NOMO-1 (cell line): Measurements from ENCODE around the gene SYCP2L.
"Not testable (repeated sequence)": the region's sequence is repeated elsewhere in the genome, so short reads cannot be mapped to it uniquely, and the experiment has no call there.

Experiments
- DNase-seq, 2 experiments: peaks; one replicate each; lab custom pipeline; 2025; ENCODE audit not compliant: unreplicated experiment in 2 of 2; lab: John Stamatoyannopoulos, UW

SYCP2L gene

GRCh38 chr6:10951675-10952282 is 64.9 kb downstream of the SYCP2L start:
- DNase-seq = no peak

- DNase-seq = peak; percentile 13 to 29
Observed at GRCh38 chr6:10954590-10955010, 67.7 kb downstream of the SYCP2L start.

GRCh38 chr6:10956776-10957175 is 69.9 kb downstream of the SYCP2L start:
- DNase-seq = no peak

GRCh38 chr6:10957414-10957886 is 70.6 kb downstream of the SYCP2L start:
- DNase-seq = no peak

- DNase-seq = no peak
Observed at GRCh38 chr6:10960171-10960570, 73.3 kb downstream of the SYCP2L start.

- no peak for DNase-seq
Observed at GRCh38 chr6:10961837-10962236, 75.0 kb downstream of the SYCP2L start.

- no peak for DNase-seq
Observed at GRCh38 chr6:10962673-10963072, 75.8 kb downstream of the SYCP2L start.

- no peak for DNase-seq
Observed at GRCh38 chr6:10963113-10963512, 76.3 kb downstream of the SYCP2L start.

- no peak for DNase-seq
Observed at GRCh38 chr6:10964684-10965083, 77.8 kb downstream of the SYCP2L start.

- DNase-seq = no peak
Observed at GRCh38 chr6:10968776-10969175, 81.9 kb downstream of the SYCP2L start.

- no peak for DNase-seq
Observed at GRCh38 chr6:10970731-10971130, 83.9 kb downstream of the SYCP2L start.

GRCh38 chr6:10972196-10972595 is 85.3 kb downstream of the SYCP2L start:
- DNase-seq = no peak

- DNase-seq = no peak
Observed at GRCh38 chr6:10976571-10976970, 89.7 kb downstream of the SYCP2L start.

GRCh38 chr6:10977231-10977968 is 90.5 kb downstream of the SYCP2L start:
- DNase-seq = no peak

- no peak for DNase-seq
Observed at GRCh38 chr6:10979603-10980002, 92.8 kb downstream of the SYCP2L start.

- no peak for DNase-seq
Observed at GRCh38 chr6:10981409-10981808, 94.6 kb downstream of the SYCP2L start.

GRCh38 chr6:10984959-10985358 is 98.1 kb downstream of the SYCP2L start:
- DNase-seq = not testable (repeated sequence)

GRCh38 chr6:10989587-10989986 is 102.7 kb downstream of the SYCP2L start:
- no peak for DNase-seq

GRCh38 chr6:10991115-10991514 is 104.3 kb downstream of the SYCP2L start:
- DNase-seq = no peak

- no peak for DNase-seq
Observed at GRCh38 chr6:10993896-10994295, 107.0 kb downstream of the SYCP2L start.

- DNase-seq = no peak
Observed at GRCh38 chr6:10995114-10995707, 108.4 kb downstream of the SYCP2L start.

GRCh38 chr6:10999994-11000393 is 113.1 kb downstream of the SYCP2L start:
- no peak for DNase-seq
